Astrocyte of the cerebellum (primary cell): ENCODE measurements around the gene HOXA10.

ENCODE experiments used
- DNase-seq: peaks from one replicate; pipeline ENCODE4 v3.0.0-alpha.2; 2011; ENCODE audit warnings: low read depth
- H3K4me3 ChIP-seq: 2 replicates; pipeline ENCODE4 v1.5.1; 2011; ENCODE audit warnings: mild to moderate bottlenecking, low read depth, low read length, moderate library complexity
- in situ Hi-C: cut with HindIII; loops from 2 replicates; pipeline ENCODE4 v1.10.0; 2017; ENCODE audit warnings: low sequenced_read_pairs
- TF ChIP-seq, protein P1 (sequence below): IDR thresholded peaks from 2 replicates; pipeline ENCODE4 v1.5.1; 2012; ENCODE audit warnings: low read length, low read depth, moderate library complexity, mild to moderate bottlenecking; ENCODE audit errors: missing control alignments

The HOXA10 gene

DNA sequence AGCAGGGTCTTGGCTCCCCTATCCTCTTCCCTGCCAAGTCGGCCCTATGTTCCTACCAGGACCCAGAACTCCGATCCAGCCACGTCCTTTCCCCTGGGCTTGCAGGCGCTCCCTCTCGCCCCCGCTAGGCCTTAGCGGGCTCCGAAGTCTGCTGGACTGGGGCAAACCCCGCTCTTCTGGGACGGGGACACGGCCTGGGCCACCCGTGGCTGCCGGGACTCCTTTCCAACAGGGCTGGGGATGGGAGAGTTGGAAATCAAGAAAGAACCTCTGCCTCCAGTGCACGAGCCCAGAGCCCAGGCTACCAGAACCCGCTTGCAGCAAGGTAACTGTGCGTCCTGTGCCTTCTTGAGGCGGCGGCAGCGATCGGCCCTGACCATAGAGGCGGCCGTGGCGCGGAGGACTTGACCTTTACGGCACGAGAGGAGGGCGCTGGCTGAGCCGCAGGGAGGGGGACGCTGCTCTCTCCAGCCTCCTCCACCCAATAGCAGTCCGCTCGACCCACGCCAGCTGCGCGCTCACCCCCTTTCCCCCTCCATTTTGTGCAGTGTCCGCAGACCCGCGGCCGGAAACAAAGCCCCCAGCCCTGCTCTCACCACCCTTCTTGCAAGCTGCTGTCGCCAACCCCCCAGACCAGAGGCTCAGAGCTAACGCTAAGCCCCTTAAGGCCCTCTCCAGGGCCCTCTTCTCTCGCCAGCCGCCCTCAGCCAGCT lies 17.9 kb upstream of the HOXA10 start:
- H3K4me3 ChIP-seq = no peak overlapping the region
- no peak for DNase-seq
- in situ Hi-C loops = no loop called here
- TF ChIP-seq, protein P1, sequence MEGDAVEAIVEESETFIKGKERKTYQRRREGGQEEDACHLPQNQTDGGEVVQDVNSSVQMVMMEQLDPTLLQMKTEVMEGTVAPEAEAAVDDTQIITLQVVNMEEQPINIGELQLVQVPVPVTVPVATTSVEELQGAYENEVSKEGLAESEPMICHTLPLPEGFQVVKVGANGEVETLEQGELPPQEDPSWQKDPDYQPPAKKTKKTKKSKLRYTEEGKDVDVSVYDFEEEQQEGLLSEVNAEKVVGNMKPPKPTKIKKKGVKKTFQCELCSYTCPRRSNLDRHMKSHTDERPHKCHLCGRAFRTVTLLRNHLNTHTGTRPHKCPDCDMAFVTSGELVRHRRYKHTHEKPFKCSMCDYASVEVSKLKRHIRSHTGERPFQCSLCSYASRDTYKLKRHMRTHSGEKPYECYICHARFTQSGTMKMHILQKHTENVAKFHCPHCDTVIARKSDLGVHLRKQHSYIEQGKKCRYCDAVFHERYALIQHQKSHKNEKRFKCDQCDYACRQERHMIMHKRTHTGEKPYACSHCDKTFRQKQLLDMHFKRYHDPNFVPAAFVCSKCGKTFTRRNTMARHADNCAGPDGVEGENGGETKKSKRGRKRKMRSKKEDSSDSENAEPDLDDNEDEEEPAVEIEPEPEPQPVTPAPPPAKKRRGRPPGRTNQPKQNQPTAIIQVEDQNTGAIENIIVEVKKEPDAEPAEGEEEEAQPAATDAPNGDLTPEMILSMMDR = no peak

- TF ChIP-seq, protein P1 = no peak
- no peak for DNase-seq
Observed at GRCh38 chr7:27191161-27191731, 17.1 kb upstream of the HOXA10 start.

DNA sequence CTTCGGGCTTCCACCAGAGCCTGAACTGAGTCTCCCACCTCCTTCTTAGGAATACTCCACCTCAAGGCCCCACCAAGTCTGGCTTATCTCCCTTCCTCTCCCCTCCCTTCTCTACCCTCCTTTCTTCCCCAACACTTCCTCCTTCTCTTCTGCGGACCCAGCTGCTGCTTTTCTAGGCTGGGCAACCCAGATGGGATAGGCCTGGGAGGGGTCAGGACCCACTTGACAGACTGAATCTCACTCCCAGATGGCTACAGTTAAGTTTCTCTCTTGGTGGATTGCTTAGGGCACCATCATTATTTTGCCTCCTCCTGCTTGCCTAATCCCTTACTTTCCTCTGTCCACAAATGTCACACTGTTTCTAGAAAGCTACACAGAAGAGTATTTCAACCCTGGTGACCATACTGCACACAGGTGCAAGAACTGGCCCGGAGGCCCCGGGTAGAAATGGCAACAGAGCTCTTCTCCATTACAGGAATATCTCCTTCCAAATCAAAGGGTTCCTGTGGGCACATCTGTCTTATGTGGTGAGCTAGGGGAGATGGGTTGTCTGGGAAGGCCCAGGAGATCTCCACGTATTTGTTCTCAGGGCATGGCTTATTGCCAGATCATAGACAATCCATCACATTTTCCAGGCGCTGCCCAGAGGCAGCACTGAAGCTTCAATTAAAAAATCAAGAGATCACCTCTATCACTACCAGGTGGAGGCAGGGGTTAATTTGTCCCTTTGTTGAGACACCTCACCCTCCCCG lies 16.1 kb upstream of the HOXA10 start:
- in situ Hi-C loops = no loop called here
- no peak for DNase-seq
- TF ChIP-seq, protein P1 = no peak
- no peak overlapping the region for H3K4me3 ChIP-seq

More at GRCh38 chr7:27191161-27191731, 17.1 kb upstream of the HOXA10 start:
- no peak overlapping the region for H3K4me3 ChIP-seq
- in situ Hi-C loops = no loop called here

GRCh38 chr7:27189295-27189996 lies 15.3 kb upstream of the HOXA10 start:
- DNase-seq = no peak
- TF ChIP-seq, protein P1 = no peak
- no peak overlapping the region for H3K4me3 ChIP-seq

GRCh38 chr7:27188386-27189294 lies 14.5 kb upstream of the HOXA10 start:
- H3K4me3 ChIP-seq = no peak overlapping the region

More at GRCh38 chr7:27189295-27189996, 15.3 kb upstream of the HOXA10 start:
- in situ Hi-C loops = no loop called here

More at GRCh38 chr7:27188386-27189294, 14.5 kb upstream of the HOXA10 start:
- in situ Hi-C loops = no loop called here
- TF ChIP-seq, protein P1 = no peak
- DNase-seq = no peak
